HepG2 (cell line): ENCODE results near the gene LCMT2. TPM values are rescaled to one million over a fixed set of nuclear protein-coding genes. Genes with fewer than 3 reads are reported as not detected.

Source experiments
- AKNA ChIP-seq: sonication (generic); formaldehyde crosslinking; IDR thresholded peaks from 2 replicates; pipeline ENCODE4 v1.4.0; 2020; ENCODE audit warnings: missing genetic modification reagents, borderline replicate concordance
- CREB1 ChIP-seq, 2 experiments: fragments of 450-650 bp in 1 of 2; IDR thresholded peaks; 2 replicates each; pipeline ENCODE4 v1.6.1; 2016 to 2017; ENCODE audit warnings: control low read depth in 1 of 2, mild to moderate bottlenecking in 1 of 2, missing compliant biosample characterization in 1 of 2, missing genetic modification characterization in 1 of 2
- ELF1 ChIP-seq: sonication (generic); formaldehyde crosslinking; IDR thresholded peaks from 2 replicates; pipeline ENCODE4 v1.4.0; 2020; ENCODE audit warnings: missing genetic modification reagents
- HDAC2 ChIP-seq: sonication (generic); formaldehyde crosslinking; IDR thresholded peaks from 2 replicates; pipeline ENCODE4 v1.4.0; 2020; ENCODE audit warnings: missing genetic modification reagents
- MAFF ChIP-seq: IDR thresholded peaks from 2 replicates; pipeline ENCODE4 v1.6.1; 2011; ENCODE audit warnings: low read depth, low read length, improper control_type of control experiment
- PAX8 ChIP-seq: sonication (generic); formaldehyde crosslinking; IDR thresholded peaks from 2 replicates; pipeline ENCODE4 v1.8.0; 2022; ENCODE audit warnings: mild to moderate bottlenecking, missing genetic modification reagents, borderline replicate concordance
- REL ChIP-seq: sonication (generic); formaldehyde crosslinking; conservative IDR thresholded peaks from 2 replicates; pipeline ENCODE4 v1.8.0; 2022; ENCODE audit warnings: mild to moderate bottlenecking, missing genetic modification reagents, moderate library complexity
- SALL2 ChIP-seq: sonication (generic); formaldehyde crosslinking; IDR thresholded peaks from 2 replicates; pipeline ENCODE4 v1.8.1; 2023; ENCODE audit warnings: mild to moderate bottlenecking, missing genetic modification reagents, inconsistent platforms
- TCF12 ChIP-seq, 2 experiments: fragments of 450-650 bp in 1 of 2; sonication (generic) in 1 of 2; formaldehyde crosslinking in 1 of 2; IDR thresholded peaks; 2 replicates each; pipeline versions ENCODE4 v1.6.1 to v1.8.0; 2017 to 2022; ENCODE audit warnings: antibody characterized with exemption in 1 of 2, mild to moderate bottlenecking in 1 of 2, missing genetic modification reagents in 1 of 2, moderate library complexity in 1 of 2
- ZNF280B ChIP-seq: sonication (generic); formaldehyde crosslinking; IDR thresholded peaks from 2 replicates; pipeline ENCODE4 v1.5.0; 2020; ENCODE audit warnings: missing genetic modification reagents, mild to moderate bottlenecking, borderline replicate concordance
- ZNF362 ChIP-seq: sonication (generic); formaldehyde crosslinking; IDR thresholded peaks from 2 replicates; pipeline ENCODE4 v1.4.0; 2020; ENCODE audit warnings: missing genetic modification reagents, mild to moderate bottlenecking, borderline replicate concordance
- ZNF367 ChIP-seq: sonication (generic); formaldehyde crosslinking; IDR thresholded peaks from 2 replicates; pipeline ENCODE4 v1.4.0; 2020; ENCODE audit warnings: missing genetic modification reagents, borderline replicate concordance
- polyA plus RNA-seq, 8 experiments: library from polyadenylated mRNA; depleted of rRNA in 3 of 8; stranded (reverse) in 7 of 8; unstranded in 1 of 8; fragments of >200 nt; fragmentation: Illumina TruSeq in 4 of 8; extraction: Trizol in 4 of 8; gene quantifications; 2 replicates each; pipeline versions ENCODE4 v1.2.1 to v1.2.3, GENCODE V29; 2011 to 2016; ENCODE audit warnings: low read depth in 4 of 8, missing spikeins in 1 of 8, mixed read lengths in 1 of 8; ENCODE audit not compliant: insufficient read depth in 1 of 8
- total RNA-seq, 5 experiments: library from RNA; depleted of rRNA; stranded (reverse); fragments of >200 nt; fragmentation: Illumina TruSeq; extraction: Trizol; gene quantifications; 2 replicates each; pipeline ENCODE4 v1.2.3, GENCODE V29; 2016; ENCODE audit warnings: low read depth in 1 of 5
- TF ChIP-seq, protein P1 (sequence below): sonication (generic); formaldehyde crosslinking; IDR thresholded peaks from 2 replicates; pipeline ENCODE4 v1.4.0; 2020; ENCODE audit warnings: missing genetic modification reagents
- TF ChIP-seq, protein P2 (sequence below): sonication (generic); formaldehyde crosslinking; IDR thresholded peaks from 2 replicates; pipeline ENCODE4 v1.5.0; 2020; ENCODE audit warnings: missing genetic modification reagents, mild to moderate bottlenecking, borderline replicate concordance

The LCMT2 gene
- total and polyA plus RNA-seq, 2 of the 13 experiments (the other 11 are each of a cell fraction or from before 2014, with no cell fraction given): 6.9 to 9.1 TPM

DNA sequence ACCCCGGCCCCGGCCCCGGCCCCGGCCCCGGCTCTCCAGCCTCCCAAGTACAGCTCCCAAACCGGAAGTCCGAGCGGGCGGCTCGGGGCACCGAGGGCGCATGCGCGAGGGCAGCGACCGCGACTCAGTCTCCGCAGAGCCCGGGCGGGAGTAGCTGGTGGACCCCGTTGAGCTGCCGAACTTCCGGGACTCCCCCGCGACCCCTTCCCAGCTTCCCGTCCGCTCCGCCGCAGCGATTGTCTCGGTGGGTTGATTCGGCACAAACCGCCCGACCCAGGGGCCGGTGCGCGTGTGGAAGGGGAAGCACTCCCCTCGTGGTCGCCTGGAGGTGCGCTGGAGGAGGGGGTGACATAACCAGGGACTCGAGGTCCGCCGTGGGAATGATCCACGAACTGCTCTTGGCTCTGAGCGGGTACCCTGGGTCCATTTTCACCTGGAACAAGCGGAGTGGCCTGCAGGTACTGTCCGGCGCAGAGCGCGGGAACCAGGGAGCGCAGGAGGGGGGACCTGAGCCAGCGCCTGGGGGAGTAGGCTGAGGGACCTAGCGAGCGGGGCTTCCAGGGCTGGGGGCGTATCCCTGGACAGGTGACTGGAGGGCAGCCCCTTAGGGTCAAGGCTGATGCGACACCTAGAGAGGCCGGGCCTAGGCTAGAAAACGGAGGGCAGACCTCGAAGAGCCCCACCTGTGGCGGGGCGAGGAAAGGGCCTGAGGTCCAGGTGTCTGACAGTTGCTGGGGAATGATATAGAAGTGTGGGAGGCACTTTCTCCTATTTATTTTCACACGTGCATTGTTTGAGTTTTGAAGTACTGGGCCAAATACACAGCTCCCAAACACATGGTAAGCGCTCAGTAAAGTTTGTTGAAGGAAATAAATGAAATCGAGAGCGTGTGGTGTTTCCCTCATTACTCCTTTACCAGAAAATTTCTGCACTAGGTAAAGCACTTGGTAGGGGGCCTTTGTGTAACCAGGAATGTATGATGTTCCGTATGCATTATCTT is 40.9 kb upstream of the LCMT2 start, which contains the start of the genes TUBGCP4 and ZSCAN29 (continued):
- TF ChIP-seq MAFF (no peak), HDAC2 (CRISPR knock-in tag) (0 out of 2 replicates have a peak, but pooled peaks have one; percentile 26), ELF1 (CRISPR knock-in tag) (peak; percentile 94), SALL2 (no peak; the same call in 1 of the 2 replicates), REL (peak; percentile 72; the same call in 1 of the 2 replicates), AKNA (CRISPR knock-in tag) (no peak), ZNF280B (CRISPR knock-in tag) (peak; percentile 52; the same call in 1 of the 2 replicates), TCF12 (IDR thresholded peaks at IDR 0.05) (no peak), TCF12 (CRISPR knock-in tag; IDR thresholded peaks at IDR 0.05) (no peak), CREB1 (IDR thresholded peaks at IDR 0.05) (no peak), CREB1 (CRISPR knock-in tag; IDR thresholded peaks at IDR 0.05) (no peak), PAX8 (CRISPR knock-in tag) (peak; percentile 33; the same call in 1 of the 2 replicates), ZNF362 (CRISPR knock-in tag) (no peak), ZNF367 (CRISPR knock-in tag) (no peak)
- TF ChIP-seq, protein P1, sequence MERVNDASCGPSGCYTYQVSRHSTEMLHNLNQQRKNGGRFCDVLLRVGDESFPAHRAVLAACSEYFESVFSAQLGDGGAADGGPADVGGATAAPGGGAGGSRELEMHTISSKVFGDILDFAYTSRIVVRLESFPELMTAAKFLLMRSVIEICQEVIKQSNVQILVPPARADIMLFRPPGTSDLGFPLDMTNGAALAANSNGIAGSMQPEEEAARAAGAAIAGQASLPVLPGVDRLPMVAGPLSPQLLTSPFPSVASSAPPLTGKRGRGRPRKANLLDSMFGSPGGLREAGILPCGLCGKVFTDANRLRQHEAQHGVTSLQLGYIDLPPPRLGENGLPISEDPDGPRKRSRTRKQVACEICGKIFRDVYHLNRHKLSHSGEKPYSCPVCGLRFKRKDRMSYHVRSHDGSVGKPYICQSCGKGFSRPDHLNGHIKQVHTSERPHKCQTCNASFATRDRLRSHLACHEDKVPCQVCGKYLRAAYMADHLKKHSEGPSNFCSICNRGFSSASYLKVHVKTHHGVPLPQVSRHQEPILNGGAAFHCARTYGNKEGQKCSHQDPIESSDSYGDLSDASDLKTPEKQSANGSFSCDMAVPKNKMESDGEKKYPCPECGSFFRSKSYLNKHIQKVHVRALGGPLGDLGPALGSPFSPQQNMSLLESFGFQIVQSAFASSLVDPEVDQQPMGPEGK: peak; percentile 48
- TF ChIP-seq, protein P2, sequence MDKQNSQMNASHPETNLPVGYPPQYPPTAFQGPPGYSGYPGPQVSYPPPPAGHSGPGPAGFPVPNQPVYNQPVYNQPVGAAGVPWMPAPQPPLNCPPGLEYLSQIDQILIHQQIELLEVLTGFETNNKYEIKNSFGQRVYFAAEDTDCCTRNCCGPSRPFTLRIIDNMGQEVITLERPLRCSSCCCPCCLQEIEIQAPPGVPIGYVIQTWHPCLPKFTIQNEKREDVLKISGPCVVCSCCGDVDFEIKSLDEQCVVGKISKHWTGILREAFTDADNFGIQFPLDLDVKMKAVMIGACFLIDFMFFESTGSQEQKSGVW (CRISPR knock-in tag): no peak
